Tibial nerve (tissue), 4 donors: ENCODE results near the gene VDR. TPM values are rescaled to one million over a fixed set of nuclear protein-coding genes. Genes with fewer than 3 reads are reported as not detected.

ENCODE experiments used
- DNase-seq, 2 donors: peaks; one replicate each; pipeline ENCODE4 v3.0.0-alpha.2; 2019; ENCODE audit warnings: low spot score in 2 of 2
- H3K27ac ChIP-seq, 4 donors: fragments of 200-600 bp; sonication (generic) in 3 of 4; one replicate each; pipeline ENCODE4 v1.5.1; 2017 to 2019; ENCODE audit warnings: mild to moderate bottlenecking in 1 of 4
- H3K27me3 ChIP-seq, 2 donors: fragments of 200-600 bp; sonication (generic) in 1 of 2; one replicate each; pipeline versions ENCODE4 v1.5.1 to v1.6.0; 2017 to 2019
- H3K36me3 ChIP-seq, 3 donors: fragments of 200-600 bp; sonication (generic); one replicate each; pipeline ENCODE4 v1.5.1; 2018 to 2019
- H3K4me1 ChIP-seq, 4 donors: fragments of 200-600 bp; sonication (generic) in 3 of 4; one replicate each; pipeline ENCODE4 v1.5.1; 2017 to 2019
- H3K4me3 ChIP-seq, 4 donors: fragments of 200-600 bp; sonication (generic) in 3 of 4; one replicate each; pipeline ENCODE4 v1.5.1; 2017 to 2019; ENCODE audit warnings: mild to moderate bottlenecking in 1 of 4, moderate library complexity in 1 of 4
- H3K9me3 ChIP-seq, 4 donors: fragments of 200-600 bp; sonication (generic) in 3 of 4; one replicate each; pipeline ENCODE4 v1.5.1; 2017 to 2019
- CTCF ChIP-seq, 5 experiments: fragments of 200-600 bp in 3 of 5; fragments of 450-650 bp in 2 of 5; sonication (generic) in 3 of 5; IDR thresholded peaks; one replicate each; pipeline ENCODE4 v1.5.1; 2016 to 2019; ENCODE audit warnings: antibody characterized with exemption in 5 of 5, mild to moderate bottlenecking in 3 of 5, moderate library complexity in 2 of 5
- EP300 ChIP-seq, 2 donors: sonication (generic); formaldehyde crosslinking; IDR thresholded peaks; one replicate each; pipeline ENCODE4 v1.6.1; 2017; ENCODE audit warnings: antibody characterized with exemption in 2 of 2, mild to moderate bottlenecking in 1 of 2
- POLR2A ChIP-seq, 2 donors: fragments of 450-650 bp; IDR thresholded peaks; one replicate each; pipeline ENCODE4 v1.6.1; 2017; ENCODE audit warnings: antibody characterized with exemption in 2 of 2, mild to moderate bottlenecking in 2 of 2, moderate library complexity in 2 of 2
- WGBS, 2 donors: methylation state at CpG; one replicate each; pipeline ENCODE4 v1.1.5; 2018; 5-methylcytosine and 5-hydroxymethylcytosine counted together
- total RNA-seq, 4 donors: library from RNA; depleted of rRNA; stranded (reverse); fragments of >200 nt; gene quantifications; one replicate each; pipeline ENCODE4 v1.1.0, GENCODE V29; 2016

Gene VDR
- total RNA-seq, 4 donors from 2014 or later: 0.78 to 6.6 (median 1.1) TPM

- Histone ChIP-seq H3K27ac (no peak overlapping the region), H3K4me3 (no peak overlapping the region), H3K27me3 (no peaks in the 10 kb centered on the region), H3K36me3 (no peaks in the 10 kb centered on the region), H3K9me3 (no peaks in the 10 kb centered on the region), H3K4me1 (peaks cover 0 to 9% (median 2%) of the 10 kb centered on the region in 4 donors)
- TF ChIP-seq POLR2A (IDR thresholded peaks at IDR 0.05) (no peak), EP300 (IDR thresholded peaks at IDR 0.05) (no peak), CTCF (IDR thresholded peaks at IDR 0.05) (no peak)
- 77 to 83% methylated on average over 1 of the region's 1 CpG for WGBS, 2 donors
- no peak for DNase-seq
Observed at GRCh38 chr12:47931187-47931586, 26.4 kb upstream of the VDR start.

GRCh38 chr12:47930634-47931033 is 25.8 kb upstream of the VDR start:
- no peak overlapping the region for H3K27ac ChIP-seq
- no peak overlapping the region for H3K4me3 ChIP-seq
- TF ChIP-seq EP300 (IDR thresholded peaks at IDR 0.05) (no peak), CTCF (IDR thresholded peaks at IDR 0.05) (no peak), POLR2A (IDR thresholded peaks at IDR 0.05) (no peak)
- 95 to 96% methylated on average over 5 of the region's 5 CpGs for WGBS, 2 donors
- no peaks in the 10 kb centered on the region for H3K36me3 ChIP-seq
- DNase-seq: no peak
- no peaks in the 10 kb centered on the region for H3K27me3 ChIP-seq
- no peaks in the 10 kb centered on the region for H3K9me3 ChIP-seq
- H3K4me1 ChIP-seq: peaks cover 0 to 8% (median 2%) of the 10 kb centered on the region in 4 donors

- TF ChIP-seq CTCF (IDR thresholded peaks at IDR 0.05) (no peak), POLR2A (IDR thresholded peaks at IDR 0.05) (no peak), EP300 (IDR thresholded peaks at IDR 0.05) (no peak)
- H3K27ac ChIP-seq: no peak overlapping the region
- H3K36me3 ChIP-seq: no peaks in the 10 kb centered on the region
- H3K9me3 ChIP-seq: no peaks in the 10 kb centered on the region
- no peak overlapping the region for H3K4me3 ChIP-seq
- H3K4me1 ChIP-seq: no peaks in the 10 kb centered on the region
- no peaks in the 10 kb centered on the region for H3K27me3 ChIP-seq
- no peak for DNase-seq
- WGBS, 2 donors: 83 to 86% methylated on average over 3 of the region's 3 CpGs
Observed at GRCh38 chr12:47927346-47927745, 22.6 kb upstream of the VDR start.

GRCh38 chr12:47921907-47922306 is 17.1 kb upstream of the VDR start:
- no peaks in the 10 kb centered on the region for H3K36me3 ChIP-seq
- DNase-seq: no peak
- 55 to 58% methylated on average over 1 of the region's 1 CpG for whole genome bisulfite sequencing, 2 donors
- no peak overlapping the region for H3K4me3 ChIP-seq
- no peak overlapping the region for H3K27ac ChIP-seq
- no peaks in the 10 kb centered on the region for H3K4me1 ChIP-seq
- no peak for TF ChIP-seq POLR2A (IDR thresholded peaks at IDR 0.05)
- H3K9me3 ChIP-seq: no peaks in the 10 kb centered on the region
- H3K27me3 ChIP-seq: no peaks in the 10 kb centered on the region

- H3K27ac ChIP-seq: no peak overlapping the region
- no peaks in the 10 kb centered on the region for H3K27me3 ChIP-seq
- TF ChIP-seq EP300 (IDR thresholded peaks at IDR 0.05) (no peak), CTCF (IDR thresholded peaks at IDR 0.05) (no peak), POLR2A (IDR thresholded peaks at IDR 0.05) (no peak)
- no peaks in the 10 kb centered on the region for H3K36me3 ChIP-seq
- H3K4me1 ChIP-seq: no peaks in the 10 kb centered on the region
- no peak overlapping the region for H3K4me3 ChIP-seq
- WGBS, 2 donors: 63 to 64% methylated on average over 6 of the region's 6 CpGs
- H3K9me3 ChIP-seq: no peaks in the 10 kb centered on the region
- no peak for DNase-seq
Observed at GRCh38 chr12:47920913-47921312, 16.1 kb upstream of the VDR start.

- Histone ChIP-seq H3K4me3 (no peak overlapping the region), H3K9me3 (peaks cover 0 to 7% (median 0%) of the 10 kb centered on the region in 4 donors), H3K4me1 (no peaks in the 10 kb centered on the region), H3K36me3 (no peaks in the 10 kb centered on the region), H3K27me3 (no peaks in the 10 kb centered on the region), H3K27ac (no peak overlapping the region)
- DNase-seq: no peak
- TF ChIP-seq EP300 (IDR thresholded peaks at IDR 0.05) (no peak), POLR2A (IDR thresholded peaks at IDR 0.05) (no peak), CTCF (IDR thresholded peaks at IDR 0.05) (no peak)
- 61 to 68% methylated on average over 3 of the region's 3 CpGs for WGBS, 2 donors
Observed at GRCh38 chr12:47913081-47913480, 8.3 kb upstream of the VDR start.
